Fibroblast of mammary gland (primary cell): Measurements from ENCODE around the gene RAB11FIP5.

ENCODE experiments used
- DNase-seq: peaks from one replicate; pipeline ENCODE4 v3.0.0-alpha.2; 2010; ENCODE audit warnings: low read depth
- H3K4me3 ChIP-seq: 2 replicates; pipeline ENCODE4 v1.5.1; 2011; ENCODE audit warnings: low read depth, mild to moderate bottlenecking, low read length, moderate library complexity; ENCODE audit not compliant: control insufficient read depth
- TF ChIP-seq, protein P1 (sequence below): conservative IDR thresholded peaks from 2 replicates; pipeline ENCODE4 v1.5.1; 2011; ENCODE audit warnings: low read depth, low read length, inconsistent platforms; ENCODE audit not compliant: control insufficient read depth, insufficient read depth

The RAB11FIP5 gene

DNA sequence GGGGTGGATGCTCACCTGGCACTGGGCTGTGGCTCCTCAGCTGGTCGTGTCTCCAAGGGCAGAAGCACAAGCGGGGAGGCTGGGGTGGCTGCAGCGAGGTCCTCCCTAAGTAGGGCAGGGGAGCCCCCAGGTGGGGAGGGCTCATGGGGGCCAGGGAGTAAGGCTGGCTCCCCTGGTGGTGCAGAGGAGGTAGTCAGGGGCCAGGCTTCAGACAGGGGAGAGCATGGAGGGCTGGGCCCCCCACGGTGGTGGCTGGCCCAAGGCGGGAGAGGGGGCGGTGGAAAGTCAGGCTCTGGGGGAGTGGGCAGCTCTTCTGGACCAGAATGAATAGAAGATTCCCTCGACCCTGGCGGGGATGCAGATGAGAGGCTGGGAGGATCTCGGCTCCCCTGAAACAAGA, 33.1 kb downstream of the RAB11FIP5 start:
- TF ChIP-seq, protein P1, sequence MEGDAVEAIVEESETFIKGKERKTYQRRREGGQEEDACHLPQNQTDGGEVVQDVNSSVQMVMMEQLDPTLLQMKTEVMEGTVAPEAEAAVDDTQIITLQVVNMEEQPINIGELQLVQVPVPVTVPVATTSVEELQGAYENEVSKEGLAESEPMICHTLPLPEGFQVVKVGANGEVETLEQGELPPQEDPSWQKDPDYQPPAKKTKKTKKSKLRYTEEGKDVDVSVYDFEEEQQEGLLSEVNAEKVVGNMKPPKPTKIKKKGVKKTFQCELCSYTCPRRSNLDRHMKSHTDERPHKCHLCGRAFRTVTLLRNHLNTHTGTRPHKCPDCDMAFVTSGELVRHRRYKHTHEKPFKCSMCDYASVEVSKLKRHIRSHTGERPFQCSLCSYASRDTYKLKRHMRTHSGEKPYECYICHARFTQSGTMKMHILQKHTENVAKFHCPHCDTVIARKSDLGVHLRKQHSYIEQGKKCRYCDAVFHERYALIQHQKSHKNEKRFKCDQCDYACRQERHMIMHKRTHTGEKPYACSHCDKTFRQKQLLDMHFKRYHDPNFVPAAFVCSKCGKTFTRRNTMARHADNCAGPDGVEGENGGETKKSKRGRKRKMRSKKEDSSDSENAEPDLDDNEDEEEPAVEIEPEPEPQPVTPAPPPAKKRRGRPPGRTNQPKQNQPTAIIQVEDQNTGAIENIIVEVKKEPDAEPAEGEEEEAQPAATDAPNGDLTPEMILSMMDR, result no peak
- H3K4me3 ChIP-seq, result no peak overlapping the region
- no peak for DNase-seq

- no peak overlapping the region for H3K4me3 ChIP-seq
- no peak for DNase-seq
- TF ChIP-seq, protein P1, result no peak
Measured at GRCh38 chr2:73078457-73079411, 34.0 kb downstream of the RAB11FIP5 start.

- TF ChIP-seq, protein P1, result no peak
- DNase-seq, result no peak
- H3K4me3 ChIP-seq, result no peak overlapping the region
Measured at GRCh38 chr2:73077424-73077795, 35.3 kb downstream of the RAB11FIP5 start.

DNA sequence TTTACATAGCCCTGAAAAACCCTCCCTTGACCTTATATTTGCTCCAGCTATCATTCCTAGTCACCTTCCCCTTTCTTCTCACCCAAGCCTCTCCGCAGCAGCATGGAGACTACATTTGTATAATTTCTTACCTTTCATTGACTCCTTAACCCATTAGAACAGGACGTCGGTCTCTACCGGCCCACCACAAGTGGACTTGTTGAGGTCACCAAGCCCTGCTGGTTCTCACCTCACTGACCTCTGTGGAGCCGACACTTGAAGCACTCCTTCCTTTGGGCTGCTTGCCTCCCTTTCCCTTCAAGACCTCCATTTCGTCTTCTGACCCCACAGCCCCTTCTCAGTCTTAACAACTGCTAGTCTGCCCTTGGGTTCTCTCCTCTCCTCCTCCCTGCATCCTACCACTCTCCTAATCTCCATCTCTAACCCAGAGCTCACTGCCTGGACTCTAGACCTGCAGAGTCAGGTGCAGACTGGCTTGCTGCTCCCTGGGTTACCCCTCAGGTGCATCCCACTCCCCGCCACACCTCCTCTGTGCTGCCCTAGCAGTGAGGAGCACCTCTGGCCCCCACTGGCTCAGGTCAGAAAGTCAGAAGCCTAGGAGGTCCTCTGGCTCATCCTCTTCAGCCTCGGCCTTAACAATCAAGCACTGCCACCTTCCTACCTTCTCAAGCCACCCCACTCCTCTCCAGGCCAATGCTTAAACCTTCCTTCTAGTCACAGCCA, 35.9 kb downstream of the RAB11FIP5 start:
- H3K4me3 ChIP-seq, result no peak overlapping the region
- TF ChIP-seq, protein P1, result no peak
- no peak for DNase-seq

- DNase-seq, result peak; percentile 87
- TF ChIP-seq, protein P1, result no peak
- H3K4me3 ChIP-seq, result no peak overlapping the region
Measured at GRCh38 chr2:73075477-73076373, 37.0 kb downstream of the RAB11FIP5 start.
